Activated T-helper 1 cell treated with anti-CD3 and anti-CD28 coated beads, Interleukin-2, amount 50 U/mL, for 16 hours (primary cell): ENCODE results near the gene FTO.

ENCODE experiments used
- DNase-seq, 2 donors: peaks; one replicate each; pipeline ENCODE4 v3.0.0-alpha.2; 2020; ENCODE audit warnings: low read depth in 1 of 2, low spot score in 1 of 2

Gene FTO

GRCh38 chr16:53708490-53708889, 4.5 kb downstream of the FTO start:
- no peak for DNase-seq

DNA sequence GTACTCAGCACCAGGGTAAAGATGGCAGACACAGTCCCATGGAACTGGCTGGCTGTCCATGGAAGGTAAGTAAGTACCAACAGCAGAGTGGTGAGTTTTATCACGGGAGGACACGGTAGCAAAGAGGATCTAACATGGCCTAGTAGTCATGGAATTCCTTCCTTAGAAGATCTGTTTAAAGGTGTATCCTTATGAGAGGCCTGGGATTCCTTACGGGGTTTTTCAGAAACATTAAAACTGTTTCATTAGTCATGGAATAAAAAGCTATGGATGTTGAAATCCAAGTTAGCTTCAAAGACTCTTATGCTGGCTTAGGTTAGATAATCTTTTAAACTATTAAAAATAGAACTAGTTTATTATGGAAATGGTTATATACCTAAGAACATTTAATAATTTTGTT, 7.4 kb downstream of the FTO start:
- DNase-seq, result no peak

GRCh38 chr16:53712065-53712464, 8.1 kb downstream of the FTO start:
- DNase-seq, result no peak

DNA sequence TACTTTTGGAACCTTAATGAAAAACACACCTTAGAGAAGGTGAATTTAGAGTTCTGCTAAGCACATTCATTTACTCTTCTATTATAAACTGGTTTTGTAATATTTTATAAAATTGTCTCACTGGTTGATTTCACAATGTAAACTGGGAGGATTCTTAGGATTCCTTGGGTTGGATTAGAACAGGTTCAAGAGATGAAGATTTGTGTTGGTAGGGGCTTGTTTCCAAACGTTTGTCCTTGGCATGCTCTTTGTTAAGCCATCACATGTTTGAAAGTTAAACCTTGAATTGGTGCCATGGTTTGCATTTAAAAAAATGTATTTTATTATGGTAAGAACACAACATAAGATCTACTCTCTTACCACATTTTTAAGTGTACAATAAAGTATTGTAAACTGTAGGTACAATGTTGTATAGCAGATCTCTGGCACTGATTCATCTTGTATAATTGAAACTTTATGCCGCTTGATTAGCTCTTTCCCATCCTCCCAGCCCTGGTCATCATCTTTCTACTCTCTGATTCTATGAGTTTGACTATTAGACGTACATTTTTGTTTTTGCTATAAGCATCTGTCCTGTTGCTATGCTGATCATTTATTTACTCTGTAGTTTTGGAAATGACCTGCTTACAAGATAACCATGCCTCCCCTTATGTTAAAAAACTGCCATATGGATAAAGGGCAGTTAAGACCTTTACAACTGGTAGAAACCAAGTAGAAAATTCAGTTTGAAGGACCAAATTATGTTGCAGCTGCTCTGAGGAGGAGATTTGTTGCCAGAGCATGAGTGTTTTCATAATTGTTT, 9.6 kb downstream of the FTO start:
- DNase-seq, result no peak

DNA sequence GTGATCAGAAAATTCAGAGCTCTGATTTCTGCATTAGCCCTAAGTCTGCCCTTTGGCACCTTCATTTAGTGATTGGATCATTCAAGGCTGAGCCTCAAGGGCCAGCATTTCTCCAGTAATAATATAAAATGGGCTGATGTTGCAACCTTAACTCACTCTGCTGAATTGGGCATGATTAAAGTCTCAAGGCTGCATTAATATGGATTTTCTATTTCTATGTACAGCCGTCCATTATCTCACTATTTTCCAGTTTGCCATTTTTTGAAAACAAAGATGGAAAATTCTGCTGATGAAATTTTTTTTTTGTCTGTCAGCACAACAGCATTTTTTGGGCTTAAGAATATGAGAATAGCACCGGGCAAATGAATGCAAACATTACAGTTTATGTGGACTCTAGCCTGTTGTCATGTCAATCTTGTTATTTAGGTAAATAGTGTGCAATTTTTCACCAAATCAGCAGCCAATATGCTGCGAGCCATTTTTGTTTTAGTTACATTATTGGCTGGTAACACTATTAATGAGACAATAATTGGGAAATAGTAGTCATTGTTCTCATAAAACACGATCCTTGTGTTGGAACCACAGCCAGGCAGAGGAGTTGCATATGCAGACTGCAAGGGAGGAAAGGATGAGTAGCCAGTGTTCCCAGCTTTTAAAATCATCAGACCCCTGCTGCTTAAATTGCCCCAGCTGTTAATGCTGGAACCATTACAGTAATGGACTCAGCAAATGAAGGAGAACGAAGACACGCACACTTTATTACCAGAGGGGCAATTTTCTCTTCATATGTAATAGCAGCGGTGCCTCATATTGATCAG, 10.5 kb downstream of the FTO start:
- DNase-seq, result no peak

GRCh38 chr16:53715023-53715384, 11.0 kb downstream of the FTO start:
- no peak for DNase-seq

- no peak for DNase-seq
Observed at GRCh38 chr16:53717577-53717976, 13.6 kb downstream of the FTO start.

DNA sequence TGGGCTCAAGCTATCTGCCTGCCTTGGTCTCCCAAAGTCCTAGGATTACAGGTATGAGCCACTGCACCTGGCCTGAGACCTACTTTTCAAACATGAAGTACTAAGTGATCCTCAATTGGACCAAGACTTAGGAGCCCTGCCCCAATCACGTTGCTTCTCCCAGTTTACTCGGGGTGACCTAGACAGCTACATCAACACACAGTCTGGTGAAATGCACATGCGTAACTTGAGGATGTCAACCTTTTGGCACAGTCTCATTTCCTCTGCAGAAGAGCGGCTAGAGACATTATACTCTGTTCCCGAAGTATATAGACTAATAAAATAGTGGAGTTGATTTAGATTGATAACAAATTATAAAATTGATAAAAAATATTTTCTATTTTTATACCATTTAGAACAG, 17.1 kb downstream of the FTO start:
- no peak for DNase-seq

DNA sequence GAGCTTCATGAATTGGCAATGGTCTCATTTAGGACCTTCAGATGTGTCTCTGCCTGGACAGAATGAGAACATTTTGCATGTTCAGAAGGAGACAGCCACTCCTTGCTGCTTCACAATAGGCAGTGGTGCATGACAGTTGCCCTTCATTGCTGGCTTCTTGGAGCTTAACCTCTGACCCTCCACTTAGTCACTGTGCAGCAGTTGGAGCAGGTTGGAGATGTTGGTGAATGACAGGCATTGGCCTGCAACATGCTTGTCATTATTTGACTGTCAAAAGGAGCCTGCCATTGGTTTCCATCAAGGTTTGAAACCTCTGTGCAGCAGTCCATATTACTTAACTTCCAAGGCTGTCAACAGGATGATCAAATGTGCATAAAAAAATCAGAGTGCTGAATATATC, 22.7 kb downstream of the FTO start:
- no peak for DNase-seq

DNA sequence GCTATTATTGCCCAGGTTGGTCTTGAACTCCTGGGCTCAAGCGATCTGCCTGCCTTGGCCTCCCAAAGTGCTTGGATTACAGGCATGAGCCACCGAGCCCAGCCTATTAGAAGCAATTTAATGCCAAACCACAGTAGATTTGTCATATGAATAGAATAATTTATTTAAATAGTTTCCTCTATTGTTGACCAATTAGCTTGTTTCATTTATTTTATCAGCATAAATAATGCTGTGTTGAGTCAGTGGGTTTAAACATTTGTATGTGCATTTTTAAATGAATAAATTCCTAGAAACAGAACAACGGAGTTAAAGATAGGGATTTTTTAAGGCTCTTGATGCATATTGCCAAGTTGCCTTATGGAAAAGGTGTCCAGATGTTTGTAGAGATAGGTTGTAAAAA, 26.7 kb downstream of the FTO start:
- DNase-seq, result no peak

DNA sequence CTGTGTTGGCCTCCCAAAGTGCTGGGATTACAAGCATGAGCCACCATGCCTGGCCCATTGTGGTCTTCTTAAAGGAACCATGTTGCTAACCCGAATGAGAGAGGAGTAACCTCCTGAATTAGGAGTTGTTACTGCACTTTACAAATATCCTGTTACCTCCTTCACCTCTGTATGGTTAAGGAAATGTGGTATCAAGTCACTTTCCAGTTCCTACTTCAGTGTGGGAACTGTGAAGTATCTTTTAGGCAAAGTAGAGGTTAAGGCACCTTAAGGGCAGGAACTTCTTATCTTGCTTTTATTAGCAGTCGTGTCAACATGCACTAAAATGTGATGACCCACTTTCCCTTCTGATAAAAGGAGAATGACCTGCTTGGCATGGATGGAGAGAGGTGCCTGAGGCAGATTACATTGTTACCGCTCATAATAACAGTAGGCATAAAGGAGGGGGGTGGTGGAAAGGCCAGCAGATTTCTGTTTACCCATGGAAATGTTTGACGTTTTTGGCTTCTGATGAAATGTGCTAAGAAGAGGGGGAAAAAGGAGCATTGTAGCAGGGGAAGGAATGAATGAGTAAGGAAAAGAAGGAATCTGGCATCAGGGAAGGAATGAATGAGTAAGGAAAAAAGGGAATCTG, 28.5 kb downstream of the FTO start:
- no peak for DNase-seq

- DNase-seq, result no peak
Observed at GRCh38 chr16:53734908-53735307, 31.0 kb downstream of the FTO start.

DNA sequence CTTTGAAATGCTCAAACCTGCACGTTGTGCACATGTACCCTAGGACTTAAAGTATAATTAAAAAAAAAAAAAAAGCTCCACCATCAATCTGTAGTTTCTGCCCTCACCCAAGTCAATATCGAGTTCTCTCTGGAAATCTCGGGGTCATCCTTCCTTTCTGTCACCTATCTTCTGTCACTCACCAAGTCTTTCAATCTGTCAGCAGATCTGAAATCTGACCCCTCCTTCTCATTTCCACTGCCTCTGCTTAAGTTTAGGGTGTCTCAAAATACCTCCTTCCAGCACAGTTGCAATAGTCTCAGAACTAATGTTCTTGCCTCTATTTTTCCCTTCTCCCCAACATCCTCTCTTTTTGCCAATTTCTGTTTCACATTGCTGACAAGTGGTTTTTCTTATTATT, 32.3 kb downstream of the FTO start:
- DNase-seq, result no peak

DNA sequence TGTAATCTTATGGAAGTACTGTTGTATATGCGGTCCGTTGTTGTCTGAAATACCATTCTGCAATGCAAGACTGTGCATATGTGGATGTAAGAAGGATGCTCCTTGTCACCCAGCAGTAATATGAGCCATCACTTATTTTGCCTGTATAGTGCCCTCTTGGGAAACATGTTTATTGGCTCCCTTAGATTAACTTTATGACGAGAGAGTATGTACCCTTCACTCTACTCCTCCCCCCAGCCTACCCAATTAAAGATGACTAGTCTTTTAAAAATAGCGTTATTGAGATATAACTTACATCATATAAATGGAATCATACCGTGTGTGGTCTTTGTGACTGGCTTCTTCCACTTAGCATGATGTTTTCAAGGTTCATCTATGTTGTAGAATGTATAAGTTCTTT, 33.6 kb downstream of the FTO start:
- no peak for DNase-seq

DNA sequence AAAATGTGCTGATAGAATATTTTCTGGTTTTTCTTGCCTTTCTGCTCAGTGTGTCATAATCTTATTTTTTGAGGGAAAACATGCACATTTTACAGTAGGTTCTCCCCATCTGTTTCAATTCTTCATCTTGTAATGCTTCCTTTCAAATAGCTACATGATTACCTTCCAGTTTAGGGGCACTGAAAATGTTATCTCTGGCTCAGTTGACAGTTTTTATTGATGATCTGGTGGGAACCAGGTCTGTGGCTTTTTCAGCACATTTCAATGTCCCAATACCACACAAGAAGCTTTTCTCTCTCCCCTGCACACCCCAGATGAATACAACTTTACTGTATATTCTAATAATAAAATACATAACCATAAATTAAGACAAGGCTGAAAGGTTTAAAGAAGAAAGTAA, 36.5 kb downstream of the FTO start:
- no peak for DNase-seq

DNA sequence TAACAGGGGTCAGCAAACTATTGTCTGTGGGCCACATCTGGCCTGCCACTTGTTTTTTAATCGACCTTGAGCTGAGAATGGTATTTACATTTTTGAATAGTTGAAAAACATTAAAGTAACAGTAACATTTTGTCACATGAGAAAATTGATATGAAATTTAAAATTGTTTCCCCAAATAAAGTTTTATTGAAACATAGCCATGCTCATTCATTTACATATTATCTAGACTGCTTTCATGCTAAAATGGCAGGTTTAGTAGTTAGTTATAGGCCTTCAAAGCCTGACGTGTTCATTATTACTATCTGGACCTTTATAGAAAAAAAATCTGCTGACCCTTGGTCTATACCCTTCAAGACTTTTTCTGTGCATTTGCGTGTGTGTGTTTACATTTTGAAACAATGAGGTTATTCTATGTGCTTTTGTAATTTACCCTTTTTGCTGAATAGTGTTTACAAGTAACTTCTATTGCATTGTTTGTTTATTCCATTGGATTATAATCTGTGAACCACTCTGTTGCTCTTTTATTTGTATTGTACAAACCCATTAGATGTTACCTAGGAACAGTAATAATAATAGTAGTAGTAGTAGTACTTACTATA, 37.1 kb downstream of the FTO start:
- DNase-seq, result no peak

DNA sequence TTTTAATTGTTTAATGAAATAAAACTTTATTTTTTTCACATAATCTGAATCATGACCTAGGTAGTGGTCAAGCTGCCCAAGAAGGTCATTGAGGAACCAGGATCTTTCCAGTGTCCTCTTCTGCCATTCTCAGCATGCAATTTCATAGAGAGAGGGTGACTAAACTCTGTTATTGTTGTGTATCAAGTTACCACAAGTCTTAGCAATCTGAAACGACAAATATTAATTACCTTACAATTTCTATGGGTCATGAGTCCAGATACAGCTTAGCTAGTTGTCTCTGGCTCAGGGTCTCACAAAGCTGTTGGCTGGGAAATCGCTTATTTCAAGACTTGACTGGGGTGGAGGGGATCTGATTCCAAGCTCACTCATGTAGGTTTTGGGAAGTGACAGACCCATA, 37.6 kb downstream of the FTO start:
- no peak for DNase-seq

DNA sequence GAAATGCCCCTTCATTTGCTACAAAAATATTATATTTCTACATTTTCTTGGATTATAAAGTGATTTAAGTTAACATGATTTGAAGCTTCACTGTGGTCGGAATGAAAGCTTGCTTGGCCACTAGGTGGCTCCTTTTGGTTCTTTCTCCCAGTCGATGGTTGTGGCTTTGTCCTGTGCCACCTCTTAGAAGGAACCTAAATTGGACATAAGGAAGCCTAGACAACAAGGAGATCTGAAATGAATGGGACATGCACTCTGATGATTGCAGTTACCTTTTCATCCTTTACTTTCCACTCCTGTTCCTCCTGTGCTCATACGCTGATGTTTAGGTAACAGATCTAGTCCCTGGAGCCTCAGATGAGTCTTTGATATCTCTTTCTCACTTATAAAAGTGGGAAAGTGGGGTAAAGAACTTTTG, 39.2 kb downstream of the FTO start:
- no peak for DNase-seq

DNA sequence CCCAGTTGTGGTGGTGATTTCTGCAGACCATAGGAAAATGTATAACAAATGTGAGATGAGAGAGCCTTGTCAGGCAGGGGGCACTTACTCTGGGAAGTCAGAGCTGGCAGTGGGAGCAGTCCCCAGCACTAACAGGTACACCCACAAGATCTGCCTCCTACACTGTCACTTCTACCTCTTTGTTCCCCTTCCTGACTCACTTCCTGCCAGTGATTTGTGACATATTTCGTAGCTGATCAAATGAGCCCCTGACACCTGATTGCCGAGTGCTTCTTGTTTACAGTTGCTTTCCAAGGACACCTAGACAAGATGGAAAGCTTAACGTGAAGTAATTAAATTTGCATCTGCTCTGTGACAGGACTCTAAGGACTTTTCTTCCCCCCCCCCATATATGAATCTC, 40.5 kb downstream of the FTO start:
- DNase-seq, result no peak

- DNase-seq, result no peak
Observed at GRCh38 chr16:53745086-53745485, 41.1 kb downstream of the FTO start.

GRCh38 chr16:53745753-53746266, 41.9 kb downstream of the FTO start:
- DNase-seq, result no peak

GRCh38 chr16:53752560-53752959, 48.6 kb downstream of the FTO start:
- no peak for DNase-seq
